ENCODE results near the gene ATXN7L3.

ATXN7L3 gene

DNA sequence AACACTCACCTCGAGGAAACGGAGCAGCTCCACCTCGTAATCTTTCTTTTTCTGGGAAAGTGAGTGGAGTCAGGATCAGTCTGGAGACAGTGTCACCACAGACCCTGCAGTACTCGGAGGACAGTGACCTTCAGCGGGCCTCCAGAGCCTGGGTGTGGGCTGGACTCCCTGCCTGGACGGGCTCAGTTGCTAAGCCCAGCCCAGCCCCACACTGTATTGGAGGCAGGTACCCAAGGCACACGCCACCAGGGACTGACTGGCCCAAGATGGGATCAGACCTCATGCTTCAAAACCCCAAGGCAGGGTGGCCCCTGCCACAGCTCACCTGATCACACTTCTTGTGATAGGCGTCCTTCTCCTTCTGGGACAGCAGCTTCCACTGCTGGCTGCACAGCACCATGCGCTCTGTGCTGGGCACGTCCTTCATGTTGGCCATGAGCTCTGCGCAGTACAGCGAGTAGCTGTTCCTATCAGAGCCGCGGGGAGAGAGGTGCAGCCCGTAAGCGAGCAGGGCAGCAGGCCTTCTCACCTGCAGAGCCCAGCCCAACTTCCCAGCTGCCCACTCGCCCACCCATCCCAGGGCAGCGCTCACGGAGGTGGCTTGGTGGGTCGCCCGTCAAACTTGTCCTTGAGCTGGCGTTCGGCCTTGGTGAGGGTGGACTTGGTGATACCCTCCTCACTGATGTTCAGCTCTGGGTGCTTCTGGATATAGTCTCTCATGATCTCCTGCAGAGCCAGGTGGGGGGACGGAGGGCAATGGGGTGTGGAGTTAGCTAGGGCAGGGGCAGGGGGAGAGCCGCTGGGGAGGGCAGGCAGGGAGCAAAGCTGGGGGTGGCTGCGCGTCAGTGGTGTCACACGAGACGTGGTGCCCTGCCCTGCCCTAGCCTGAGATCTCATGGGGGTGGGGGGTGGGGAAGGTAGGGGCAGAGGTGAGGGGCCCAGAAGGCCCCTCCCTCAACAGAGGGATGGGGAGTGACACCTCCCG is 11.9 kb upstream of the ATXN7L3 start:
- DNase-seq (ENCODE audit: insufficient read length, low spot score) (no peak), FAIRE-seq (no peak)
- TF ChIP-seq, protein P1, sequence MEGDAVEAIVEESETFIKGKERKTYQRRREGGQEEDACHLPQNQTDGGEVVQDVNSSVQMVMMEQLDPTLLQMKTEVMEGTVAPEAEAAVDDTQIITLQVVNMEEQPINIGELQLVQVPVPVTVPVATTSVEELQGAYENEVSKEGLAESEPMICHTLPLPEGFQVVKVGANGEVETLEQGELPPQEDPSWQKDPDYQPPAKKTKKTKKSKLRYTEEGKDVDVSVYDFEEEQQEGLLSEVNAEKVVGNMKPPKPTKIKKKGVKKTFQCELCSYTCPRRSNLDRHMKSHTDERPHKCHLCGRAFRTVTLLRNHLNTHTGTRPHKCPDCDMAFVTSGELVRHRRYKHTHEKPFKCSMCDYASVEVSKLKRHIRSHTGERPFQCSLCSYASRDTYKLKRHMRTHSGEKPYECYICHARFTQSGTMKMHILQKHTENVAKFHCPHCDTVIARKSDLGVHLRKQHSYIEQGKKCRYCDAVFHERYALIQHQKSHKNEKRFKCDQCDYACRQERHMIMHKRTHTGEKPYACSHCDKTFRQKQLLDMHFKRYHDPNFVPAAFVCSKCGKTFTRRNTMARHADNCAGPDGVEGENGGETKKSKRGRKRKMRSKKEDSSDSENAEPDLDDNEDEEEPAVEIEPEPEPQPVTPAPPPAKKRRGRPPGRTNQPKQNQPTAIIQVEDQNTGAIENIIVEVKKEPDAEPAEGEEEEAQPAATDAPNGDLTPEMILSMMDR (IDR thresholded peaks at IDR 0.05; ENCODE audit: insufficient read depth, missing control alignments), result no peak

DNA sequence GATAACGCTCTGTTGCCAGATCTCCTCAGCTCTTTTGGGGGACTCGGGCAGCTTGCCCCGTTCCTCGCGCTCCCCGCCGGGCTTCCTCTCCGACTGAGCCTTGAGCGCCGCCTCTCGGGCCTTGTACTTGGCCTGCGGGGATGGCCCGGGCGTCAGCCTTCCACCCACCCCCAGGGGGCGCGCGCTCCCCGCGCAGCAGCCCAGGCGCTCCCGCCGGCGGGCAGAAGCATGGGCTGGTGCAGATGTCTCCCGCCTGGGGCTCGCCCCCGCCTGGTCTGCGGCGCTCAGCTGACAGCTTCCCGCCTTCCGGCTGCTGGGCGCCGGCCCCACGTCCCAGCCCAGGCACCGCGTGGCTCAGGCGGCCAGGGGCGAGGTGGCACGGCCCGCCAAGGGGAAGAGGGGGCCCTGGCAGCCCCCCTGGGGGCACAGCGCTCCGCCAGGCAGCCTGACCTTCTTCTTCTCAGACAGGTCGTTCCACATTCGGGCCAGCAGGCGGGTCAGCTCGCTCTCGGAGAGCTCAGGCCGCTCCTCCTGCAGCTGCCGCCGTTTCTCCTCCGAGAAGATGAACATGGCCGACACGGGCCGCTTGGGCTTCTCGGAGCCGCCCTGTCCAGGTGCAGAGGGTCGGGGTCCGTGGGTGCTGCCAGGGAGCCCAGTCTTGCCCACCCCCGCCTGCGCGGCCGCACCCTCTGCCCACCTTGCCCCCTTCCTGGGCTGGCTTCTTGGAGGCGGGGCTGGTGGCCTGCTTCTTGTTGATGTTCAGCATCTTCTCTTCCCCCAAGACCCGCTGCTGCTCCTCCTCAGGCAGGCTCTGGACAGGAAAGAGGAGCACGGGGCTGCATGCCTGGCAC is 10.9 kb upstream of the ATXN7L3 start:
- TF ChIP-seq, protein P1 (IDR thresholded peaks at IDR 0.05; ENCODE audit: insufficient read depth, missing control alignments), result peak; percentile 98
- DNase-seq (ENCODE audit: insufficient read length, low spot score) (peak; percentile 98), FAIRE-seq (no peak)

DNA sequence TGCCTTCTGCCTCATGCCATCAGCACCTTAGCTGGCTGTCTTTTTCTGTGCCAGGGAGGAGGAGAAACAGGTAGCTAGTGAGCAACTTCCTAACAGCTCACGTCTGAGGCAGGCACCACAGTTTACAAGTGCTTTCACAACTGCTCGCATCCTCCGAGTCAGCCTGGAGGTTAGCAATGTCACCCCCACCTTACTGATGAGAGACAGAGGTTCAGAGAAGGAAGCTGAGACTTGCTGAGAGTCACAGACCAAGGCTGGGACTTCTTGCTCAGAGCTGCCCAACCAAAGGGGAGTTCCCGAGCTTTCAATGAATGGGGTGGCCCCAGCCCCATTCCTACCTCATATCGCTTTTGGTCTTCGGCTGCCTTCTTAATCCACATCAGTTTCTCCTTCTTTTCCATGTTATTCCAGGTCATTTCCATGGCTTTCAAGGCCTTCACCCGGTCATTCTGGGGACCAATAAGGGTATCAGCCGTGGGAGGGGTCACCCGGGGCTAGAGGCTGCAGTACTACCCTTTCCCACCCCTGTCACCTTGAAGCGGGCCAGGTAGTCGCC is 10.2 kb upstream of the ATXN7L3 start:
- DNase-seq (ENCODE audit: insufficient read length, low spot score) (no peak), FAIRE-seq (no peak)
- TF ChIP-seq, protein P1 (IDR thresholded peaks at IDR 0.05; ENCODE audit: insufficient read depth, missing control alignments), result no peak

DNA sequence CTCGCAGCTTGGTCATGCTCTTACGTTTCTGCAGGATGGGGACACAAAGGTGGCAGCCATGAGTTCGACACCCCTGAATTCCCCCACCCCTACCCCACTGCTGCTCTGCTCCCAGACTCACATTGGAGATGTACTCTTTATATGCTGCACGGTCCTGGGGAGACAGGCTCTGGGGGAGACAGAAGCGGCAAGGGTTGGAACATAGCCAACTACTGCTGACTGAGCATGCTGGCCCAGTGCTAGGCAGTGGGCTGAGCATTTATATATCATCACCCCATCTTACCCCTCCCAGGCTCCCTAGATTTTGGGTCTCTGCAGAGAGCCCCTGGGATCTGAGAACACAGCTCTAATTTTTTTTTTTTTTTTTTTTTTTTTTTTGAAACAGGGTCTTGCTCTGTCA is 8.1 kb upstream of the ATXN7L3 start:
- TF ChIP-seq, protein P1 (IDR thresholded peaks at IDR 0.05; ENCODE audit: insufficient read depth, missing control alignments), result no peak
- no peak for FAIRE-seq
- no peak for DNase-seq (ENCODE audit: insufficient read length, low spot score)

DNA sequence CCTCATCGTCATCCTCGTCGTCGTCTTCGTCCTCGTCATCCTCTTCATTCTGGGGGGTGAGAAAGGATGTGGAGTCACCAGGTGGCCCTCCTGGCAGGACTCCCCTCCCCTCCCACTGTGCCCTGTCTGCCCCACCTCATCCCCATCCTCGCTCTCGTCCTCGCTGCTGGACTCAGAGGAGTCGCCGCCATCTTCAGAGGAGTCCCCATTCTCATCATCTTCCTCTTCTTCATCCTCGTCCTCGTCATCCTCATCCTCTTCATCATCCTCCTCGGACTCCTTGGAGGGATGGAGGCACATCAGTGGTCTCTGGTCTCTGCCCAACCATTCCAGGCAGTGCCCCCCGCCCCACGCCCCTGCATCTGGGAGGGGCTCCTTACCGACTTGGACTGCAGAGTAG is 7.6 kb upstream of the ATXN7L3 start:
- FAIRE-seq, result no peak
- TF ChIP-seq, protein P1 (IDR thresholded peaks at IDR 0.05; ENCODE audit: insufficient read depth, missing control alignments), result no peak
- DNase-seq (ENCODE audit: insufficient read length, low spot score), result no peak

DNA sequence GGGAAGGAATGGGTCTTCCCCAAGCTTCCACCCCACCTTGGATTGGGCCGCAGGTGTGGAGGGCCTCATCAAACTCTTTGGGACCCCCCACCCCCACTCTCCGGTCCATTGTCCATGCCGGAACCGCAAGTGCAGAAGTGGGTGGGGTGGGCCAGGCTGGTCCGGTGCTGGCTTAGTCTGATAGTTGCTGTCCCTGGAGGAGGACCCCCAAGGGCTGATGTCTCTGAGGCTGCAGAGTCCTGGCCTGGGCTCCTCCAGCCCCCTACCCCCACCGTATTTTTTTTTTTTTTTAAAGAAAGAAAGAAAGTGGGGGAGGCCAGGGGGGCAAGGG is 7.1 kb upstream of the ATXN7L3 start:
- TF ChIP-seq, protein P1 (IDR thresholded peaks at IDR 0.05; ENCODE audit: insufficient read depth, missing control alignments), result no peak
- FAIRE-seq (no peak), DNase-seq (ENCODE audit: insufficient read length, low spot score) (no peak)
